ENCODE measurements around the gene CDS2.

CDS2 gene

DNA sequence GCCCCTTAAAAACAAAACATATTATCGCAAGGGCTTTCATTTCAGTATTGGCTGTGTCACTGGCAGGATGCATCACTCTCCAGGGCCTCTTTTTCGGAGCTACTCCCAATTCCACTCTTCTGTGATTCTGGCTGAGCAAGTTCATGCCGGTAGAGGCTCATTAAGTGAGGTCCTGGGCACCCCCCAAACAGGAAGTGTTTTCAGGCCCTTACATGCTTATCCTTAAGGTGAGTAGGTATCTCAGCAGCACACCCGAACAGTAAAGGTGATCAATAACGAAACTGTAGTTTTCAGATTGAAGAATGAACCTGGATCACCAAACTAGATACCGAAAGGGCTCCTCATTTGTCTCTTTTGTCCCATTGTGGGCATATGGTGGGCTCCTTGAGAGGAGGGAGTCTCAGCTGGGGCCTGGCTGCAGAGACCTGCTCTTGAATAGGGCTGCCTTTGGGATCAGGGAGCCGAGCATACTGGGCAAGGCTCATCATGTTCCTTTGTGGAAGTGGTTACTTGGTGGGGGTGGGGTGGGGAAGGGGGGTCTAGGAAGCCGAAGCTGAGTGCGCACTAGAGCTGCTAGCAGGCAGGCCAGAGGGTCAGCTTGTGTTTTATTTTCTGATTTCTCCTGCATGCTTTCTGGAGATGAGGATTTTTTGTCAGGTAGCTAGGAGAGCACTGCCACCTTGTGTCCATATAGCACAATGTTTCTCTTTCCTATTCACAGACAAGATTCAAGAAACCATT lies 65.2 kb downstream of the CDS2 start:
- peak overlapping the region; percentile 85 for H3K27ac Mint-ChIP-seq
- no peak overlapping the region for H3K4me3 Mint-ChIP-seq
- no peaks in the 10 kb centered on the region for H3K27me3 Mint-ChIP-seq
- H3K4me1 Mint-ChIP-seq (ENCODE audit: low read depth), result peaks cover 17% of the 10 kb centered on the region
- no peaks in the 10 kb centered on the region for H3K9me3 Mint-ChIP-seq
- H3K36me3 Mint-ChIP-seq (ENCODE audit: low read depth), result peaks cover 70% of the 10 kb centered on the region
- DNase-seq, result peak; percentile 43

DNA sequence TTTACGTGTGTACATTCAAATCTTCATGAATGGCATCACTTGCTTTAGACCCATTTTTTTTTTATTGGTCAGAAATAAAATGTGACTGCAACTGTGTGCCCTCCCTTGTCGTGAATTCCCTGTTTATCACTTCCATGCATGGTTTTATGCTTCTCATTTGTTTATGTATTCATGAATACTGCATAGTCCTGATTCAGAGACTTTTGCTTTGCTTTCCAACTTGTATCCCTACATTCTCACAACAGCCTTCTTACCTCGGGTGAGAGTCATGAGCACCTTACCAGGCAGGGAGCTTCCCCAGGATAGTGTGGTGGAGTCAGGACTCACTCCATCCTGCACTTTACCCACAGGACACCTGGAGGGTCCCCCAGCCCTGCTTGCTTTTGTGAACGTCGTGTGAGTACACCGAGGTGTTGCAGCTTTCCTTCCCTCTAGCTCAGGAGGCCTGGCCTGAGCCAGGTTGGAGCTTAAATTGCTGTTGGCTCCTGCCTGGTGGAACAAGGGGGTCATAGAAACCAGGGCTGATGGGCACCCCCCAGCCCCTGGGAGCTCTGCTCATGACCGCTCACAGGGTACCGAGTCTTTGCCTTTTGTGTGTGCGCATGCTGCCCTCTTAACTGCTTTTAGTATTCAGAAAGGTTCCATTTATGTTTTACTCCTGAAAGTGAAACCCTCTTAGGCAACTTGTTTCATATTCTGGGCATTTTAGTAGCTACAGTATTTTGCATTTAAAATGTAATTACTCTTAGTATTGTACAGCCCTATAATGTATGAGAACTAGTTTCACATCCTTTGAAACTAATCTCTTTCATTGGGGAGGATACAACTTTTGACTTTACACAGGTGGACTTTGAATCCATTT lies 66.0 kb downstream of the CDS2 start:
- H3K4me1 Mint-ChIP-seq (ENCODE audit: low read depth), result peaks cover 17% of the 10 kb centered on the region
- DNase-seq, result no peak
- no peak overlapping the region for H3K4me3 Mint-ChIP-seq
- H3K27me3 Mint-ChIP-seq, result no peaks in the 10 kb centered on the region
- peaks cover 74% of the 10 kb centered on the region for H3K36me3 Mint-ChIP-seq (ENCODE audit: low read depth)
- peak overlapping the region; percentile 85 for H3K27ac Mint-ChIP-seq
- H3K9me3 Mint-ChIP-seq, result no peaks in the 10 kb centered on the region

DNA sequence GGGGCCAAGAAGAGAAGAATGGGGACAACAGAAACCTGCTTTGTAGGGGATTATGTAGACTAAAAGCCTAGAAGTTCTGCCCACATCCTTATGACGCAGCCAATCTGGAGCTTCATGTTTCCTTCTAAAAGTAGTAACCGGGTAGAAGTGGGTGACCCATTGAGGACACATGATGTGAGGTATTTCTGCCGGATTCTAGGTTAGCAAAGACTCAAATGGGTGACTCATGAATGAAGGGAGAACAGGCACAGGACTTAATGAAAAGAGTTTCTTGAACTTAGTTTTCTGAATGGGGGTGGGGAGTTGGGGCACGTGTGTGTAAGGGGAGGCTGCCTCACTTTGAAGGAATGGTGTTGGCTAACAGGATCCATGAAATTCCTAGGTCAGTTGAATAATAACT lies 68.8 kb downstream of the CDS2 start:
- no peak for DNase-seq
- Mint-ChIP-seq H3K4me1 (ENCODE audit: low read depth) (peaks cover 16% of the 10 kb centered on the region), H3K27me3 (no peaks in the 10 kb centered on the region), H3K36me3 (ENCODE audit: low read depth) (peaks cover 64% of the 10 kb centered on the region), H3K4me3 (no peak overlapping the region), H3K27ac (no peak overlapping the region), H3K9me3 (no peaks in the 10 kb centered on the region)

DNA sequence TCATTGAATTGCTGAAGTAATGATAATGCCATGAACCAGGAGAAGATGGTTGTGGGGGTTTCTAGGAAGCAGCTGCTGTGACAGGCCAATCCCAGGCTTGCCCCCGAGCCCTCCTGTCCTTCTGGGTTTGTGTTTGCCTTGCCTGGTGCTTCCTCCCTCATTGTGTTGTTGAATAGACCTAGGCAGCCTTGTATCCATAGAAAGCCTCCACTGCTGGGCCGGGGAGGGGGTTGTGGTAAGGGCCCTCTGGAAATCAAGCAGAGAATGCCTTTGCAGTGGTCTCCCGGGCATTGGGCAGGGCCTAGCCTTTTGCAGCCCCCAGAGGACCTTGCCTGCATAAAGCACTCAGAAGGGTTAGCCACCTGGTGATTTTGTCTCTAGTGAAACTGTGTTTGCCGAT lies 69.3 kb downstream of the CDS2 start:
- Mint-ChIP-seq H3K36me3 (ENCODE audit: low read depth) (peaks cover 59% of the 10 kb centered on the region), H3K4me3 (no peak overlapping the region), H3K27me3 (no peaks in the 10 kb centered on the region), H3K27ac (no peak overlapping the region), H3K9me3 (no peaks in the 10 kb centered on the region), H3K4me1 (ENCODE audit: low read depth) (peaks cover 16% of the 10 kb centered on the region)
- DNase-seq, result no peak

DNA sequence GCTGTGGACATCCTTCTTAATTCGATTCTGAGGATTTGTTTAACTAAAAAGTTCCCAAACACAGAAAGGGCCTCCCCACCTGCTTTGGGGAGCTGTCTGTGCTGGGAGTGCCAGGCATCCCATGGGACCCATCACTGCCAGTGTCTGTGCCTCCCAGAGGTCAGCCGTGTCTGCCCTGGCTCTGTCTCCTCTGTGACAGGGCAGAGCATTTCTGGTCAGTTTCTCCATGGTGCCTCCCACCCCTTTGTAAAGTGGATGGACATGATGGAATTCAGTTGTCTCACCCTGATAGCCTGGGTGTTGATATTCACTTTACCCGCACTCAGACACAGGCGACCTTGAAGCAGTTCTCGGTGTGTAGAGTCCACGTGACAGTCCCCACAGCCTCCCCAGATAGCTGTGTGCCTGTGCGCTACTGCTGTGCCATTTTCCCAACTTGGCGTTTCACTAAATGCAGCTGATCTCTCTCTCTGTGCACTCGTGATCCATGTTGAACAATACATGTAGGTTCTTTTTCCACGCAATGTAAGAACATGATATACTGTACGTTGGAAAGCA lies 70.5 kb downstream of the CDS2 start:
- peaks cover 9% of the 10 kb centered on the region for H3K4me1 Mint-ChIP-seq (ENCODE audit: low read depth)
- H3K27ac Mint-ChIP-seq, result no peak overlapping the region
- no peaks in the 10 kb centered on the region for H3K9me3 Mint-ChIP-seq
- no peaks in the 10 kb centered on the region for H3K27me3 Mint-ChIP-seq
- peaks cover 50% of the 10 kb centered on the region for H3K36me3 Mint-ChIP-seq (ENCODE audit: low read depth)
- H3K4me3 Mint-ChIP-seq, result no peak overlapping the region
- no peak for DNase-seq

DNA sequence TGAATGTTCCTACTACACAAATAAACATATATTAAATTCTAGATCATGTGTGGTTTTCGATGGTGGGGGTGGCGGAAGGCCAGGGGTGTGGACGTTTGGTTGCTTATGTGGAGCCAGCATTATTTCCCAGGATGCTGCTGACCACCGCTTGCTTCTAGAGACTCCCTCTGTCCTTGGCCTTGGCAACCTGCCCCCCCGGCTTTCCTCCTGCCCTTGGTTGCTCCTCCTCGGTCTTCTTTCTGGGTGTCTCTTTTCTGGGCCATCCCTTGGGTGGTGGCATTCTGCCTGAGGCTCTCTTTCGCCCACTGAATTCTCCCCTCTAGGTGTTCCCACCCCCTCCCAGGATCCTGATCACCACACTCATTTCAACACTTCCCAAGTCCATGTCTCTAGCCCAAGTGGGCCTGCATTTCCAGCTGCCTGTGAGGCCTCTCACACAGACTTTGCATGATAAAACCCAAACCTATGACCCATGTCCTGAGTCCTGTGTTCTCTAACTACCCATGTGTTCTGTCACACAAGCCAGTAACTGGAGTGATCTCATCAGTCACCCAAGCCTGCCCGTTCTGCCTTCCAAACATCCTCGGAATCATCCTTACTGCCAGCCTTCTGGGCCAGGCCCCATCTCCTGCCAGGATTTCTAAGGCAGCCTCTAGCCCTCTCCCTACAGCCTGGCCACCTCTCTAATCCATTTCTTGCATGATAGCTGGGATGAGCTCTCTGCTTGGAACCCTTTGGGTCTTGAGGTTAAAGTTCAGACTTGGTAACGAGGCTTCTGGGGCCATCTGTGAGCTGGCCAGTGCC lies 71.2 kb downstream of the CDS2 start:
- H3K27me3 Mint-ChIP-seq, result no peaks in the 10 kb centered on the region
- no peaks in the 10 kb centered on the region for H3K9me3 Mint-ChIP-seq
- DNase-seq, result no peak
- H3K27ac Mint-ChIP-seq, result no peak overlapping the region
- no peak overlapping the region for H3K4me3 Mint-ChIP-seq
- peaks cover 3% of the 10 kb centered on the region for H3K4me1 Mint-ChIP-seq (ENCODE audit: low read depth)
- H3K36me3 Mint-ChIP-seq (ENCODE audit: low read depth), result peaks cover 49% of the 10 kb centered on the region

DNA sequence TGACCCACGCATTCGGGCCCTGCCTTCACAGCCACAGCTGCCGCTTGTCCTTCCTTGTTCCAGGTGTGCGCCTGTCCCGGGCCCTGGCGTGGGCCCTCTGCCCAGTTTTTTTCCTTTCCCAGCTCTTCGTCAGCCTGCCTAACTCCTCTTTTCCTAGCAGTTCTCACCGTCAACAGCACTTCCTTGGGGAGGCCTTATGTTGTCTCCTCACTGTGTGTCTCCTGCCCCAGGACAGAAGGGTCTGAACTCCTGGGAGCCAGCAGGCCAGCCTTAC lies 71.8 kb downstream of the CDS2 start:
- no peak overlapping the region for H3K27ac Mint-ChIP-seq
- no peaks in the 10 kb centered on the region for H3K4me1 Mint-ChIP-seq (ENCODE audit: low read depth)
- H3K27me3 Mint-ChIP-seq, result no peaks in the 10 kb centered on the region
- no peak overlapping the region for H3K4me3 Mint-ChIP-seq
- H3K36me3 Mint-ChIP-seq (ENCODE audit: low read depth), result peaks cover 44% of the 10 kb centered on the region
- no peak for DNase-seq
- no peaks in the 10 kb centered on the region for H3K9me3 Mint-ChIP-seq

DNA sequence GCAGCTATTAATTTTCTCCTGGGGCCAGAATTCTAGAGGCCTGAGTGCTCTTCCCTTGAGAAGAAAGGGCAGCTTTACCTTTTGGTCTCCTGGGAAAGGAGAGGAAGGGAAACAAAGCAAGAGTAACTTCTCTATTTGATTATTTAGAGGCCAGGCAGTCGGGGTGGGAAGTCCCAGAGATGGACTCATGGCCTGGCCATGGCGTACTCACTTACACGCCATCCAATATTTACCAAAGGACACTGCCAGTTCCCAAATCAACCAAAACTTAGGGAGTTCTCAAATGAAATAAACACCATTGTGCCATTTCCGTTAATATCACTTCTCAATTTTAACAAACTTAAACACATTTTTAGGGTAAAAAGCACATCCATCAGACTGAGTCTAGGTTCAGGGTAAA lies 76.6 kb downstream of the CDS2 start:
- DNase-seq, result no peak
- no peak overlapping the region for H3K27ac Mint-ChIP-seq
- peaks cover 16% of the 10 kb centered on the region for H3K36me3 Mint-ChIP-seq (ENCODE audit: low read depth)

DNA sequence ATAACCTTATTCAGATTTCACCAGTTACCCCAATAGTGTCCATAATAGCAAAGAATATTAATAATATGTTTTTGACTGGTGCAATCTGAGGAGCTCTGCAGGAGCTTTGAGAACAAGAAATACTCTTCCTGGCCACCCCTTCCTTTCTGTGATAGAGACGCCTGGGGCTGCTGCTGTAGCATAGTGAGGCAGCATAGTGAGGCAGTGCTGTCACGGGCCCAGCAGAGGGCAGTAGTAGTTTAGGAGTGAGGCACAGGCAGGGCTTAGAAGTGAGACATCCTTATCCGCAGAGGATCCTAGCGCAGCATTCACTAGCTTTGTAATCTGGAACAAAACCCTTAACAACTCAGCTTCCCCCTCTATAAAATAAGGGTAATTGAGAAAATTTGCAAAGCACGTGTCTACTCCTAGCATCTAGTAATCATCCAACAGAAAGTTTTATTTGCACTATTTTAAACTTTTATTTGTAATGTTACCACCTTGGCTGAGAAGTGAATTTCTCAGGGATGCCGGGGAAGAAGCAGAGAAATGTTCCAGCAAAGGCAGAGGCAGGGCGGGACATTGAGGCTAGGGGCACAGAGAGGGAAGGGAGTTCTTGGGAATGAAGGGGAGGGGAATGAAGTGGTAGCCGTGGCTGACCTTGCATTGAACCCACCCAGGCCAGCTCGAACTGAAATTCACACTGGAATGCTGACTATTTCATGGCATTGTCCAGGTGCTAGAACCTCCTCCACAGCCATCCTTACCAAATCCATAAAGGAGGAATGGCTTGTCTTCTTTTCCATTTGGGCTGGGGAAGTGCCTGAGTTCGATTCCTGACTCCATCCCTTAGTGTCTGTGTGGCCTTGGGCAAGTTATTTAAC lies 78.8 kb downstream of the CDS2 start:
- no peaks in the 10 kb centered on the region for H3K27me3 Mint-ChIP-seq
- H3K9me3 Mint-ChIP-seq, result no peaks in the 10 kb centered on the region
- DNase-seq, result peak; percentile 70
- H3K27ac Mint-ChIP-seq, result no peak overlapping the region
- no peak overlapping the region for H3K4me3 Mint-ChIP-seq
- H3K4me1 Mint-ChIP-seq (ENCODE audit: low read depth), result no peaks in the 10 kb centered on the region
- H3K36me3 Mint-ChIP-seq (ENCODE audit: low read depth), result peaks cover 6% of the 10 kb centered on the region

More for the DNA sequence above, 76.6 kb downstream of the CDS2 start:
- no peaks in the 10 kb centered on the region for H3K9me3 Mint-ChIP-seq
- H3K4me3 Mint-ChIP-seq, result no peak overlapping the region
- no peaks in the 10 kb centered on the region for H3K27me3 Mint-ChIP-seq
- H3K4me1 Mint-ChIP-seq (ENCODE audit: low read depth), result no peaks in the 10 kb centered on the region

DNA sequence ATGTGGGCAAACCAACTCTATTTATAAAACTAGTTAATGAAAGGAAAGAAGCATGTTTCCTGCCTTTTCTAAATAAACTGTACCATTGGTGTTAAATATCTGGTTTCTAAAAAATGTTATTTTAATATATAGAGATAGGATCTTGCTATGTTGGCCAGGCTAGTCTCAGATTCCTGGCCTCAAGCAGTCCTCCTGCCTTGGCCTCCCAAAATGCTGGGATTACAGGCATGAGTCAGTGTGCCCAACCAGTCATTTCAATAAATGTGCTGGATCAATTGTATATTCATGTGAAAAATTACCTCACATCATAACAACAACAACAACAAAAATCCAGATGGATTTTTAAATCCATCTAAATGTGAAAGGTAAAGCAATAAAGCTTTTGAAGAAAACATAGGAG lies 80.3 kb downstream of the CDS2 start:
- no peak overlapping the region for H3K27ac Mint-ChIP-seq
- no peak overlapping the region for H3K4me3 Mint-ChIP-seq
- H3K9me3 Mint-ChIP-seq, result no peaks in the 10 kb centered on the region
- no peak for DNase-seq
- no peaks in the 10 kb centered on the region for H3K27me3 Mint-ChIP-seq
- no peaks in the 10 kb centered on the region for H3K4me1 Mint-ChIP-seq (ENCODE audit: low read depth)
- peaks cover 6% of the 10 kb centered on the region for H3K36me3 Mint-ChIP-seq (ENCODE audit: low read depth)

DNA sequence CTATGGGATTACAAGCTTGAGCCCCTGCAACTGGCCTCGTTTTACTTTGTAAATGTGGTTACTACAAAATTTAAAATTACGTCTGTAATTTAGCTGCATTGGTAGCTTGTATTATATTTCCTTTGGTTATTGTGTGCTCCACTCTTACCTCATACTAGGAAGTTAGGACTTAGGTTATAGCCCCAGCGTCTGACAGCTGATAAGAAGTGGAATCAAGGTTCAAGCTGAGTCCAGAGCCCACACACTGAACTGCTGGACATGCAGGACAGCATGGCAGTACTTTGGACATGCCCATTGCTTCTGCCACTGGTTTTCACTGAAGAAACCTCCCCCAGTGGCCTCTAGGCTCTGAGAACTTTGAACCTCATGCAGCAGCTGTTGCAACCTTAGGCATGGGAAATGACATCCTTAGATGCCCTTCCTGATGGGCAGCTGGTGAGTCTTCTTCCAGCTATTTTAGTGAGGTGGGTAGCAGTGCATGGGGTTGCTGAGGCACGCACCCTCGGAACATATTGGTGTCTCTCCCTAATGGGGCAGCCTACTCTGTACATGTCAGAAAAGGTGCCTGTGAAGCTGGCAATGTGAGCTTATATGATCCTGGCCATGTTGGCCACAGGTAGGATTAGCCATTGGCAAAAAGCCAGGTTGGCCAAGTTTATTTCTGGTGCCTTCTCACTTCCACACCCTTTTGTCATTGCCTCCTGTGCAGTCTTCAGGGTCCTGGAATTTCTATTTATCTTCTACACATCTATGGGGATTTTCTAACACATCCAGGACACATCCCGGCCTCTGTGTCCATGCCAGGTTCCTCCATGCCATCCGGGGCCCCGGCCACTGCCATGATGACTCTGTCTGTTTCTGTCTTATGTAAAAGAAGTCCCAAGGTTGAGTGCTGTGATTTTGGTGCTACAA lies 85.3 kb downstream of the CDS2 start:
- H3K9me3 Mint-ChIP-seq, result no peaks in the 10 kb centered on the region
- H3K36me3 Mint-ChIP-seq (ENCODE audit: low read depth), result peaks cover 8% of the 10 kb centered on the region
- no peak overlapping the region for H3K27ac Mint-ChIP-seq
- no peaks in the 10 kb centered on the region for H3K4me1 Mint-ChIP-seq (ENCODE audit: low read depth)
- no peaks in the 10 kb centered on the region for H3K27me3 Mint-ChIP-seq
- DNase-seq, result no peak
- H3K4me3 Mint-ChIP-seq, result no peak overlapping the region

DNA sequence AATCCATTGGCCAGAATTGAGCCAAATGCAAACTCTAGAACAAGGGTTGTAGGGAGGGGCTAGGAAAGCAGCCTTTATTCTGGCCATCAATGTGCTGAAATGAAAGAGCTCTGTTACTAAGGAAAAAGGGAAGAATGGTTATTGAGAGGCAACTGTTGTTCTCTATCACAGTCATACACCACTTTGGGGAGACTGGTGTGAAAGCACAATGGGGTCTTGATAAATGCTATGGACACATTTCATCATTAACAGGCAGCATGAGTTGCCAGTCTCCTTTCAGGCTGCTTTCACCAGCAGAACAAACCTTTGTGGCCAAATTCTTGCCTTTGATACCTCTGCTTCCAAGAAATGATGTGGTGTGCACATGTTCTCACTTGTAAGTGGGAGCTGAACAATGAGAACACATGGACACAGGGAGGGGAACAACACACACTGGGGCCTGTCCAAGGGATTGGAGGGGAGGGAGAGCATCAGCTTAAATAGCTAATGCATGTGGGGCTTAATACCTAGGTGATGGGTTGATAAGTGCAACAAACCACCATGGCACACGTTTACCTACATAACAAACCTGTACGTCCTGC lies 86.2 kb downstream of the CDS2 start:
- no peak for DNase-seq
- H3K36me3 Mint-ChIP-seq (ENCODE audit: low read depth), result peaks cover 8% of the 10 kb centered on the region
- H3K27me3 Mint-ChIP-seq, result no peaks in the 10 kb centered on the region
- no peaks in the 10 kb centered on the region for H3K4me1 Mint-ChIP-seq (ENCODE audit: low read depth)
- H3K9me3 Mint-ChIP-seq, result no peaks in the 10 kb centered on the region
- no peak overlapping the region for H3K4me3 Mint-ChIP-seq
- H3K27ac Mint-ChIP-seq, result no peak overlapping the region

DNA sequence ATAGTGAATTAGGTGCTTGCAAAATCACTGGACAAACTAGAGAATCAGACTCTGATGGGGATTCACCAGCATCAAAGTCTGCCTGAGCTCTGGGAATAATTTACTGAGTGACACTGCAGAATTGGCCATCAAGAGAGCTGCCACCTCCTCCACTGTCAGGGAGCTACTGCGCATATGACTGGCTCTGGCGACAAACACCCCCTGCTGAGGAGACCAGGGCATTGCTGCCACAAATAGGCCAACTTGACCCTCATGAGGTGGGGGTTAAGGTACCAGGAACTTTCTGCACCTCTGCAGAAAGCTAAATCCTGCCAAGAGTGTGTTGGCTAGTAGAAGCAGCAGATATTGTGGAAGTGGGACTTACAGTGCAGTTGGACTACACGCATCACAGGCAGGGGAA lies 88.0 kb downstream of the CDS2 start:
- peaks cover 4% of the 10 kb centered on the region for H3K36me3 Mint-ChIP-seq (ENCODE audit: low read depth)
- H3K4me1 Mint-ChIP-seq (ENCODE audit: low read depth), result no peaks in the 10 kb centered on the region
- no peaks in the 10 kb centered on the region for H3K9me3 Mint-ChIP-seq
- H3K4me3 Mint-ChIP-seq, result no peak overlapping the region
- H3K27ac Mint-ChIP-seq, result no peak overlapping the region
- DNase-seq, result no peak
- no peaks in the 10 kb centered on the region for H3K27me3 Mint-ChIP-seq
